Mammary epithelial cell (primary cell): ENCODE measurements around the gene TRPV3.

Experiments
- EZH2 ChIP-seq: IDR thresholded peaks from 2 replicates; pipeline ENCODE4 v1.6.1; 2012; ENCODE audit warnings: low read length, inconsistent platforms, borderline replicate concordance
- TF ChIP-seq, protein P1 (sequence below), 2 donors: IDR thresholded peaks in 1 of 2; conservative IDR thresholded peaks in 1 of 2; 2 replicates each; pipeline ENCODE4 v1.5.1; 2011 to 2012; ENCODE audit warnings: inconsistent platforms in 2 of 2, low read length in 2 of 2, mild to moderate bottlenecking in 2 of 2, control low read depth in 1 of 2, low read depth in 1 of 2; ENCODE audit not compliant: insufficient read depth in 1 of 2; ENCODE audit errors: extremely low read depth in 1 of 2

DNA sequence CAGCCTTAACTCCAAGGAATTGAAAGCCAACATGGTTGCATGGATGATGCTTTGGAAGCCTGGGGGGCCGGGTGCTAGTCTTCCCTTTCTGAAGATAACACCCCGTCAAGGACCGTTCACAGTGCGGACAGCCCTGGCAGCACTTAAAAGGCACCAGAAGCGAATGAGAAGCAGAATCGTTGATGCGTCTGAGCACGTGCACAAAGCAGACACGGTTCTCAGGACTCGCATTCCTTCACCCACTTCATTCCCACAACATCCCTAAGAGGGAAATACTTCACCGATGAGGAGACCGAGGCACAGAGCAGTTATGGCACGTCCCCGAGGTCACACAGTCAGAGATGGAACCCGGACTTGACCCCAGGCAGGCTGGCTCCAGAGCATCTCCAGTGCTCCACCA is 37.4 kb upstream of the TRPV3 start:
- TF ChIP-seq, protein P1, sequence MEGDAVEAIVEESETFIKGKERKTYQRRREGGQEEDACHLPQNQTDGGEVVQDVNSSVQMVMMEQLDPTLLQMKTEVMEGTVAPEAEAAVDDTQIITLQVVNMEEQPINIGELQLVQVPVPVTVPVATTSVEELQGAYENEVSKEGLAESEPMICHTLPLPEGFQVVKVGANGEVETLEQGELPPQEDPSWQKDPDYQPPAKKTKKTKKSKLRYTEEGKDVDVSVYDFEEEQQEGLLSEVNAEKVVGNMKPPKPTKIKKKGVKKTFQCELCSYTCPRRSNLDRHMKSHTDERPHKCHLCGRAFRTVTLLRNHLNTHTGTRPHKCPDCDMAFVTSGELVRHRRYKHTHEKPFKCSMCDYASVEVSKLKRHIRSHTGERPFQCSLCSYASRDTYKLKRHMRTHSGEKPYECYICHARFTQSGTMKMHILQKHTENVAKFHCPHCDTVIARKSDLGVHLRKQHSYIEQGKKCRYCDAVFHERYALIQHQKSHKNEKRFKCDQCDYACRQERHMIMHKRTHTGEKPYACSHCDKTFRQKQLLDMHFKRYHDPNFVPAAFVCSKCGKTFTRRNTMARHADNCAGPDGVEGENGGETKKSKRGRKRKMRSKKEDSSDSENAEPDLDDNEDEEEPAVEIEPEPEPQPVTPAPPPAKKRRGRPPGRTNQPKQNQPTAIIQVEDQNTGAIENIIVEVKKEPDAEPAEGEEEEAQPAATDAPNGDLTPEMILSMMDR (conservative IDR thresholded peaks at IDR 0.05 in 1 of 2, IDR thresholded peaks at IDR 0.05 in 1 of 2; ENCODE audit: extremely low read depth in 1 of 2, insufficient read depth in 1 of 2, low read depth in 1 of 2, low read length in 2 of 2): no peak
- TF ChIP-seq EZH2: no peak
